IPS DF 4.7 (cell line): Measurements from ENCODE around the gene RNF175.

Experiments used
- DNase-seq: peaks from one replicate; pipeline ENCODE4 v3.0.0-alpha.2; 2013; ENCODE audit warnings: low spot score; ENCODE audit errors: extremely low read depth

RNF175 gene

GRCh38 chr4:153785910-153786721, 26.3 kb upstream of the RNF175 start:
- DNase-seq = no peak

DNA sequence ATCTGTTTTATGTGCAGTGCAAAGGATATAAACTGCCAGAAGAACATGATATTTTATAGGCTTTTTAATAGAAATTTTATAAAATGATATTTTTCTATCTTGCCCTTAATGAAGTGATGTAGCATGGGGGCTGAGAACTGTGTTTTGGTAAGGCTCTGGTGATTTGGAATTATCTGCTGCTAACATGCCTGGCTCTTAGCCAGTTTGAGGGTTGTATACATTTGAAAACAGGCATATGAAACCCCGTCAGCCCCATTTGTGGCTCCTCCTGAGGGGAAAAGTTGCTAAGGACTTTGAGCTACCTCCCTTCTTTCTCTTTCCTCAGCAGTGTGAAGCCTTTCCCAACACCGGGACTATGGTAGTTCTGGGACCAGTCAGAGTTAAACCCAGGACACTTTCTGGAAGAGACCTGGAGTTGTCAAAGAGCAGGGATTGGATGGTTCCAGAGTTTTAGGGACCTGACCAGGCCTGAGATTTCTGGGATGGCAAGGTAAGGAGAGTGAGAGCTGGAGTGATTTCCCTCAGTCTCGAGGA, 24.4 kb upstream of the RNF175 start:
- DNase-seq = no peak

DNA sequence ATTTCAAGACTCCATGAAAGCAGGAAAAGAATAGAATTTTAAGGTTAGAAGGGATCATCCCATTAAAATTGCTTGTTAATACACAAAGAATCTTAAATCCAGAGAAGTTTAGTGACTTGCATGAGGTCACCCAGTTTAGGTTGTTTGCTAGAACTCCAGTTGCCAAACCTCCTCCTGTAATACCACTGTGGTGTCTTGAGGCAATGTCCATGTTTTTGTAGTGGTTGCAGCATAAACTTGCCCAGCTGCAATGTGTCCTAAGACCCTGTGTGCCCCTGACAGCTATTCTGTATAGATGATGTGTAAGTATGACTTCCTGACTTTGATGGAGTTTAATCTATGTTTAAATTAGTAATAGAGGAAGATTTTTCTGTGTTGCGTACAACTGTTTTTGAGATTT, 22.8 kb upstream of the RNF175 start:
- no peak for DNase-seq

DNA sequence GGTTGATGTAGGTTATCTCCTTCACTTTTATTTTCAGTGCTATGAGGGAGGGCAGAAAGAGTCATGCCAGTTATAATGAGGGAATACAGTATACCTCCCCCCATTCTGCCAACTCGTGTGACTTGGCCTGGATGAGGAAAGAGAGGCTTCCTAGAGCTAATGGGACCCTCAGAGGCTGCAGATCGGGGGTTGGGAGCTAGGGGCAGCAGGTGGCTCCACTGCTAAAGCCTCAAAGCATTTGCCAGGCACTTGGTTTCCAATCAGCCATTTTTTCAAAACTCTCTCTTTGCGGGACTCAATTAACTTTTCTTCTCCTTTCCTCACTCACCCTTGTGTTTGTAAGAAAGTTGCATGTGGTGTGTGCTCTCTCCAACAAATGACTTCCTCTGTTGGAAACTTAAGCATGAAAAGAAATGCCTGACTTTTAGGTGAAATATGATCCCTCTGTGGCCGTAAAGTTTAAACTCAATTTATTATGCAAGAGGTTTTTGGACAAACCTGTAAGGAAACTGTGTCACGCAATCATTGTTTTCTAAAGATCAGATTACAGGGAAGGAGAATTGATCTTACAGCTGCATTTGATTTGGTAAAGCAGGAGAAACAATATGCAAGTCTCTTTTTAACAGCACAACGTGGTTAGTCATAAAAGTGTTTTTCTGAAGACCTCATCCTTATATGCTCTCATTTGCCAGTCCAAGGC, 22.0 kb upstream of the RNF175 start:
- DNase-seq = no peak

- no peak for DNase-seq
Observed at GRCh38 chr4:153781280-153781679, 21.5 kb upstream of the RNF175 start.

GRCh38 chr4:153780876-153781275, 21.1 kb upstream of the RNF175 start:
- no peak for DNase-seq

- no peak for DNase-seq
Observed at GRCh38 chr4:153780221-153780620, 20.4 kb upstream of the RNF175 start.

GRCh38 chr4:153778383-153778782, 18.6 kb upstream of the RNF175 start:
- no peak for DNase-seq

DNA sequence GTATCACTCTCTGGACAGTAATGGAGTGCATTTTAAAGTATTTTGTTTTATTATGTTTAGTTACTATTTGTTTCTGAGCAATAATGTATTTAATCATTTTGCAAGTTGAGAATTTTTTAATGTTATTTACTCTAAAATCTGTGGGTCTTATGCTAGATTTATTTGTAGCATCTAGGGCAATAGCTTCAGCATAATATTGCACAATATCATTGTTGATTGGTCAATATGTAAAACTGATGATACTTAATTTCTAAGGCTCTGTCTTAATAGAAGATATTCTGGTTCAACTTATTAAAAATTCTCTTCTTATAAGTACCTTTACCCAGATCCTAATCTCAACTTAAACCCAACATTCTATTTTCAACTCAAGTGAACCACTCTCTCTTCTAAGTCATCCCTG, 17.6 kb upstream of the RNF175 start:
- no peak for DNase-seq

DNA sequence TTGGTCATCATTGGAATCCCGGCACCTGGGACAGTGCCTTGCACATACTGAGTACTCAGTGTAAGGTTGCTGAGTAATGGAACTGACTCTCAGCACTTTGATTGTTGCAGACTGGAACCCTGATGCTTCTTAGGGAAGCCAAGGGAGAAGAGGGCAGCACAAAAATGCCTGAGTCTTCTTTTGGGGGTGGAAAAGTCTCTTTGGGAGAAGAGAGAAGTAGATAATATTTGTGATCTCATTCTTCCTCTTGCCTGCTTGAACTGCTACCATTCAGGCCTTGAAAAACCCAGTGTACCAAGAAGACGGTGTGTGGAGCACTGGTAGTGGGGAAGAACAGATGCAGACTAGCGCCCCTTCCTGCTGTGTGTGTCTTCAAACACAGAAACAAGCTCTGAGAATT, 16.8 kb upstream of the RNF175 start:
- no peak for DNase-seq

DNA sequence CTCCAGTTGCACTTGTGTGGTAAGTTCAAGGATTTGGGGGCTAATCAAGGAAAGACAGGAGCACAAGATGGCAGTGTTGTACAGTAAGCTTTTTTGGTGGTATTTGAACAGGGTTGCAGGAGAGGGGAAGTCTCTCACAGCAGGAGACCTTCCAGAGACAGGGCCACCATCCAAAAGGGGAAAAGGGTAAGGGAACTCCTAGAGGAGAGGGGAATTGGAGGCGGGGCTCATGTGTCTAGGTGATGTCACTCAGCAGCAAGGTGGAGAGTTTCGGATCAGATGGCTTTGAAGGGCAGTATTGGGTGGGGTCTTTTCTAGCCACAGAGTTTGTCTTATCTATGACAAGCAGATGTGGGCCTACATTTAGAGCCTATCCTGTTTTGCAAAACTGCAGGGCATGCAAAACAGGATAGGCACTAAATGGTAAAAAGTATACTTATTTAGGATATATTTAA, 13.4 kb upstream of the RNF175 start:
- peak; percentile 83 for DNase-seq

DNA sequence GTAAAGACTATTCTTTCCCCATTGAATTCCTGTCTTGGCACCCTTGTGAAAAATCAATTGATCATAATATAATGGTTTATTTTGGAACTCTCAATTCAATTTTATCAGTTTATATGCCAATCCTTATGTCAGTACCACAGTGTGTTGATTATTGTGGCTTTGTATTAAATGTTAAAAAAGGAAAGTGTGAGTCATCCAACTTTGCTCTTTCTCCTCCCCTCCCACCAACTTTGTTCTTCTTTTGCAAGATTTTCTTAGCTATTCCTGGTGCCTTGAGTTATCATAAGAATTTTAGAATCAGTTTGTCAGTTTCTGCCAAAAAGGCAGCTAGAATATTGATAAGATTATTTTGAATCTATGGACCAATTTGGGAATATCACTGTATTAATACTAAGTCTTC, 11.2 kb upstream of the RNF175 start:
- no peak for DNase-seq

- DNase-seq = no peak
Observed at GRCh38 chr4:153766758-153767157, 6.9 kb upstream of the RNF175 start.

- no peak for DNase-seq
Observed at GRCh38 chr4:153765894-153766293, 6.1 kb upstream of the RNF175 start.

- no peak for DNase-seq
Observed at GRCh38 chr4:153764601-153765368, 5.0 kb upstream of the RNF175 start.

GRCh38 chr4:153763404-153763803, 3.6 kb upstream of the RNF175 start:
- no peak for DNase-seq

- DNase-seq = no peak
Observed at GRCh38 chr4:153758688-153759406, 977 bp downstream of the RNF175 start.

DNA sequence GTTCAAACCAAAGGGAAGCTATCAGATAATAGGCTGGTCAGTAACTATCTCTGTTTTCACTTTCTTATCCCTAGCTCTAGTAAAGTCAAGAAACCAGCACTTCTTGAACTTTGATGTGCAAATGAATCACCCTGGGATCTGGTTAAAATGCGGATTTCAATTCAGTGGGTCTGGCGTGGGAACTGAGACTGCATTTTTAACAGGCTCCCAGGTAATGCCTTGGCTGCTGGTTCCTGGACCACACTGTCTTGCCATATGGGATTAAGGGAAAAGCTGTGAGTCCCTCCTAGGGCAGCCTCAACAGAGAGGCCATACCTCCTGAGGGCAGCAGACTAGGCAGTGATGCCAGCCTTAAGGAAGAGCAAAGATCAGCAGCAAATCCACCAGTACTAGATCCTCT, 1.7 kb downstream of the RNF175 start:
- no peak for DNase-seq

DNA sequence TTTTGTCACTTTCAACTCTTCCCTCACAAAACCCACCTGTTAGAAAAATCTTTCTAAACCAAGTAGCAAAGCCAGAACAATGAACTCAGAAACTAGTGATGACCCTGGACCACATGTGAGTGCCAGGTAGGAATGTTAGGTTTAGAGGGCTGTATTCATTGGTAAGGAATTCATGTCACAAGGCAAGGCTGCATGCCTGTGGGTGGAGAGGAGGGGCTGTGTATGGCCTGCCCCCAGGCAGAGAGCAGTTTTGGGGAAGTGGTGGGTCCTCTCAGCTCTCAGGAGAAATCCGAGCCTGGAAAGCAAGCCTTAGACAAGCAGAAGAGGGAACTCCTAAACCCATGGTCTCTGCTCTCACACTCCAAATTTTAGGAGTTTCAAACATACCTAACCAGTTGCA, 2.4 kb downstream of the RNF175 start:
- no peak for DNase-seq

- no peak for DNase-seq
Observed at GRCh38 chr4:153755186-153755585, 4.6 kb downstream of the RNF175 start.

DNA sequence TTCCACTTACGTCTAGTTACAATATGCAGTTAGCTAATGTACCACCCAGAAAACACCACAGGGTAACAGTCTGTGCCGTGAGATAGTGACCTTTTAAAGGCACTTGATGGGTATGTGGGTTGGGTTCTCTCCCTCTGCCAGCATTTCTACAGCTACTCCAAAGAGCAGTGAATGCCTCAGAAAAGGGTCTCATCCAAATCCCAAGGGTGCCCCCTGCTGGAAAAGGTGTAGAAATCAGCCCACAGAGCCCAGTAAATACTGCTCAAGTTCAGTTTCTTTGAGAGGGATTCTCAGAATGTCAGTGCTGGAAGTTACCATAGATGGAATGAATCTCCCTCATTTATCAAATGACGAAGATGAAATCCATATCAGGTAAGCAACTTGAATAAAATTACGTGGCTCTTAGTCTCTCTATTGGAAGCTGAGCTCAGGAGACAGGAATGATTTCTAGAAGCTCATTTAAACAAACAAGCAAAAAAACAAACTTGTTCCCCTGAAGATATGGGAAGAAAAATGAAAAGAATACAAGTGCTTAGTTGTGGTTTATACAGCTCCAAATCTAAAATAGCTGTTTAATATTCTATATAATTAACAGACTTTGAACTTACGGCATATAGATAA, 9.5 kb downstream of the RNF175 start:
- DNase-seq = no peak
